Measurements from ENCODE around the gene KLC1.
A peak's percentile ranks its signal among the peaks of the same experiment; 100 is the strongest.
"Not testable (repeated sequence)": the region's sequence is repeated elsewhere in the genome, so short reads cannot be mapped to it uniquely, and the experiment has no call there.

KLC1 gene

DNA sequence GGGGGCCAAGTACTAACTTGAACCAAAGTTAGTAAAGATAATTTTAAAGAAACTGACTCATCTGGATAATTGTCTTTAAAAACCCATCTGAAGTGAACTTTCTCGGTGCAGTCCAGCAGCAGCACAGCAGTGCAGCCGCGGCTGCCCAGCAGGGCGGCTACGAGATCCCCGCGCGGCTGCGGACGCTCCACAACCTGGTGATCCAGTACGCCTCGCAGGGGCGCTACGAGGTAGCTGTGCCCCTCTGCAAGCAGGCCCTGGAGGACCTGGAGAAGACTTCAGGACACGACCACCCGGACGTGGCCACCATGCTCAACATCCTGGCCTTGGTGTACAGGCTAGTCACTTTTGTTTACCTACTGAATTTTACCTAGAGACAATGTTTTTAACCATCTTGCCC, 33.6 kb downstream of the KLC1 start:
- no peak for DNase-seq

DNA sequence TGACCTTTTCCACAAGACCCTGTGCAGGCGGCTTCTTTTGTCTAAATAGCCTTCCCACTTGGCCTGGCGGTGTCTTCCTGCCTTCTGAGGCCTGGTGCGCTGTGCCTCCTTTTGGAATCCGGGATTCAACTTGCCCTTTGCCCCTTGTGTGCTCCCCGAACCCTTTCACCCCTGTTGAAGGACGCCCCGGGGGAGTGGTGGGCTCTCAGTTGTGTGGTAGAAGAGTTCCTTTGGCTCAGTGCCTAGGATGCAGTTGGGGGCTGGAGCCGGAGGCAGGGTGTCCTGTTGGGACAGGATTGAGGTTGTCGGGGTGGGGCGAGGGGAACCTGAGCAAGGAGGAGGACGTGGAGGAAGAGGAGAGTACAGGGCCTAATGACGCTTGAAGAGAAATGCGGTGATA, 34.5 kb downstream of the KLC1 start:
- no peak for DNase-seq

- no peak for DNase-seq
Observed at GRCh38 chr14:103667671-103668070, 38.7 kb downstream of the KLC1 start.

DNA sequence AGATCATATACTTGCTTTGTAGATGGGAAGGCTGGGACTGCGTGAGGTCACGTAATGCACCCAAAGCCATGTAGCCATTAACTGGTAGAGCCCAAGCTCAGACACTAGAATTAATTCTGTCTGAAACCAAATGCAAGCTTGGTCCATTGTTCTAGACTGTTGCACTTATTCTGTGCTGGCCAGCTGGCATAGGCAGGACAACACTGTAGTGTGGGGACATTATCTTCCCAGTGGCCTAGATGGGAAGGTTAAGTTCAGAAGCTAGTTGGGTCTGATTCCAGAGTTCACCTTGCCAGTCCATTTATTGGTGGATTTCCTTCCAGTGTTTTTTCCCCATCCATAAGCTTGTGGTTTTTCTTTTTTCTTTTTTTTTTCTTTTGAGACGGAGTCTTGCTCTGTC, 39.1 kb downstream of the KLC1 start:
- DNase-seq: no peak

DNA sequence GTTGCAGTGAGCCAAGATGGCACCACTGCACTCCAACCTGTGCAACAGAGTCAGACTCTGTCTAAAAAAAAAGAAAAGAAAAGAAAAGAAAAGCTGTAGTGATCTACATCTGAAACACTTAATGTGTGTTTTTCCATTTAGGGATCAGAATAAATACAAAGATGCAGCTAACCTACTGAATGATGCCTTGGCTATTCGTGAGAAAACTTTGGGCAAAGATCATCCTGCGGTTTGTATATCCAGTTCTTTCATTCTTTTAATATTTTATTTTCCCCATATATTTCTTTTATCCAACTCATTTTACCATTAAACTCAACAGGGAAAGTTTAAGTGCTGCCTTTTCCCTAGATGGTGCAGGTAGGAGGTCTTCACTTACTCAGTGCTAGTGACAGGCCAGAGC, 40.4 kb downstream of the KLC1 start:
- DNase-seq: no peak

DNA sequence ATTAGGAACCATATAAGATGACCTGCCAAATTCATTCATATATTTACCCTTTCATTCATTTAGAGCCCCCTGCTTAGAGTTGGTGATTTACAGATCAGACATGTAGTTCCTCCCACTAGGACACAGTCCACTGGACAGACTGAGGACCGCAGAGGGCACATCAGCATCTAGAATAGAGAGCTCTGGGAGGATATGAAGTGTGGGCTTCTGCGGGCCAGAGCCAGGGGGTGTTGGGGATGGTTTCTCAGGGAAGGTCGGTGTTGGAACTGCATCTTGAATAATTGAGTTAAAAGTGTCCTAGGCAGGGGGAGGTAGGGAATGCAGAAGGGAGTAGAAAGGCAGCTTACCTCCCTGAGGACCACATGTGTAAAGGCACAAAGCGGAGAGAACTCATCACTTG, 42.9 kb downstream of the KLC1 start:
- DNase-seq: no peak

GRCh38 chr14:103675957-103676356, 46.9 kb downstream of the KLC1 start:
- DNase-seq: no peak

DNA sequence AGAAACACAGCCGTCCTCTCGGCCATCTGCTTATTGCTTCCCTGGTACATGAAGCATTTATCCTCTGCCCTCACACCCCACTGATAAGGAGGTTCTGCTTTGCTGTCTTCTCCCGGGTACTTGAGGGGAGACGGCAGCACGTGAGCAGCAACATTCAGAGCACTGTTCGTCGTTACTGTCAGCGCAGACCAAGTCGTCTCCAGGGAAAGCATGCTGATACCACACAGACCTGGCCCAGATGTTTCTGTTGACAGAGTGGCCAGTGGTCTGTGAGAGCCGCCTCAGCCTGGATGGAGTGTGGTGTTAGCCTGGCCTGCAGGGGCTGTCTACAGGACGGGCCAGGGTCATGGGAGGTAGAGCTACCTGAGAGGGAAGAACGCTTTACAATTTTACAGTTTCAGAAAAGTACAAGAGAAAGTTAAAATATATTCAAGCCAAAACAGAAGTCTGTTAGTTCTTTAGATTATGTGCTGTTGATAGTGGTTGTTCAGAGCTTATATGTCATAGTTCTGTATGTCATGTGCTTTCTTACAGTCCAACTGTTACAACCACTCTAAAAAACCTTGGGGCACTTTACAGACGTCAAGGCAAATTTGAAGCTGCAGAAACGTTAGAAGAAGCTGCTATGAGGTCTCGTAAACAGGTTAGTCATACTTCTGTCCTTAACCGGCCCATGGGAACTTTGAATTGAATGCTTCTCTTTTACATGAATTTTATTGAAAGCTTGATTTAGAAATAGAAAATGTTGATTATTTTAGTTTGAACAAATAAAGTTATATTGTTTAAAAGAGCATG, 48.1 kb downstream of the KLC1 start:
- DNase-seq: no peak

GRCh38 chr14:103679351-103679750, 50.3 kb downstream of the KLC1 start:
- DNase-seq: peak; percentile 42

GRCh38 chr14:103680491-103681231, 51.6 kb downstream of the KLC1 start:
- no peak for DNase-seq

DNA sequence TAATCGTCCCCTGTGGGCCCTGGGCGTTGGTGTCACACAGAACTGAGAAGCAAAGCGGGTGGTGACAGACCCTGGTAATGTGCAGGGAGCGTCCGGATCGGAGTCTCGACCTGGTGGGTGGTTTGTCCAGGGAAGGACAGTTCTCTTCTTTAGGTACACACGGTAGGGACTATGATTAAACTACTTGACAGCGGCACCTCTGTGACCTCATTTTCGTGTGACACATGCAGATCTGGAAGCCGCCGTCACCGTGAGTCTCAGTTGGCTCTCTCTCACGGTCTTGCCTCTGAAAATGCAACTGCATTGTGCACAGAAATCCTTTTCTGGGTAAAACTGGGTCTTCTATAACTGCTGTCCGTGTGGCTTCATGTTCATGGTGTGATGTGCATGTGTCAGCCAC, 54.1 kb downstream of the KLC1 start:
- DNase-seq: no peak

GRCh38 chr14:103684471-103684870, 55.5 kb downstream of the KLC1 start:
- DNase-seq: no peak

DNA sequence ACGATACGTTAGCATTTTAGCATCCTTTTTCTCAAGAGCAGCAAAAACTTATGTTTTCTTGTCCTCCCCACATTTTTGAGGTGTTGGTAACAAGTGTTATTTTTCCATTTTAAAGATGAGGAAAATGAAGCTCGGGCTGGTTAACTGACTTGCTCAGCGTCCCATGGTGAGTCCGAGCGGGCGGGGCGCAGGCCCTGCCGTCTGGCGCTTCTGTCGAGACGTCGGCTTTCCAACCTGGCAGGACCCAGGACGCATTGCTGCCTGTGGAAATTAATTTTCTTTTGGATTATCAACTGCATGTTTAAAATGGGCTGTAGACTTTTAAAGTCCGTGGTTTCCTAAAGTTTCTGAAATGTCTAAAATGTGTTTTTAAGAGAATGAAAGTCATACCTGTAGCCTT, 55.9 kb downstream of the KLC1 start:
- no peak for DNase-seq

- no peak for DNase-seq
Observed at GRCh38 chr14:103685276-103686211, 56.5 kb downstream of the KLC1 start.

- no peak for DNase-seq
Observed at GRCh38 chr14:103686831-103687485, 57.9 kb downstream of the KLC1 start.

DNA sequence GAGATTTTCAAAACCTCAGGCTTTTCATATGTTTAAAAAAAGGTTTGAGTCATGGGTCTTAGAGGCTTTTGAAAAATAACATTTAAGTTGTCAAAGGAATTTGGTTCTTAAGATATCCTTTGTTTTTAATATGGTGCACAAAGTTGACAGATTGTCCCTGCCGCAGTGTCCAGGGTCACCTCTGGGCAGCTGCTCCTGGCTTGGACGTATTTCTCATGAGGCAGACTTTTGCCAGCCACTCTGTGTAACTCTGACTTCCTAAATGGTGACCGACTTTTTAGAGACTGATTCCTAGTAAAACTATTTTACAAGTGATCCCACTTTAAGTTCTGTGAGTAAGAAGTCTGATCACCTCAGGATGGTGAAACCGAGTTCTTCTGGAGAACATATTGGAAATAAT, 58.7 kb downstream of the KLC1 start:
- DNase-seq: no peak

DNA sequence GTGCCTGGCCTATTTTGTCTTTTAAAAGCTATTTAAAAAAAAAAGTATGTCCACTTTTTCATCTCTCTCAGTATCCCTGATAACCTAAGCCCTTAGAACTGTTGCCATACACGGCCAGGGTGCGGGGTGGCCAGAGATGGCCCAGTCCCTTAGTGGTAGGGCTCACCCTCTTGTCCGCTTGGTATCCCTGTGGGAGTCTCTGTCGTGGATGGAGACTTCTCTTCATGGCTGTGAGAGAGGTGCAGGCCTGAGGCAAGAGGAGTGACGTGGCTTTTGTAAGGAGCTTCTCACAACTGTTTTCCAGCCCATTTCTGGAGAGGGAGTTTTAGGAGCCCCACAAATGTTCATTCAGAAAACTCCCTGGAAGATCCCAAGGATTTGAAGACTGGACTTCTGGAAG, 59.4 kb downstream of the KLC1 start:
- no peak for DNase-seq

DNA sequence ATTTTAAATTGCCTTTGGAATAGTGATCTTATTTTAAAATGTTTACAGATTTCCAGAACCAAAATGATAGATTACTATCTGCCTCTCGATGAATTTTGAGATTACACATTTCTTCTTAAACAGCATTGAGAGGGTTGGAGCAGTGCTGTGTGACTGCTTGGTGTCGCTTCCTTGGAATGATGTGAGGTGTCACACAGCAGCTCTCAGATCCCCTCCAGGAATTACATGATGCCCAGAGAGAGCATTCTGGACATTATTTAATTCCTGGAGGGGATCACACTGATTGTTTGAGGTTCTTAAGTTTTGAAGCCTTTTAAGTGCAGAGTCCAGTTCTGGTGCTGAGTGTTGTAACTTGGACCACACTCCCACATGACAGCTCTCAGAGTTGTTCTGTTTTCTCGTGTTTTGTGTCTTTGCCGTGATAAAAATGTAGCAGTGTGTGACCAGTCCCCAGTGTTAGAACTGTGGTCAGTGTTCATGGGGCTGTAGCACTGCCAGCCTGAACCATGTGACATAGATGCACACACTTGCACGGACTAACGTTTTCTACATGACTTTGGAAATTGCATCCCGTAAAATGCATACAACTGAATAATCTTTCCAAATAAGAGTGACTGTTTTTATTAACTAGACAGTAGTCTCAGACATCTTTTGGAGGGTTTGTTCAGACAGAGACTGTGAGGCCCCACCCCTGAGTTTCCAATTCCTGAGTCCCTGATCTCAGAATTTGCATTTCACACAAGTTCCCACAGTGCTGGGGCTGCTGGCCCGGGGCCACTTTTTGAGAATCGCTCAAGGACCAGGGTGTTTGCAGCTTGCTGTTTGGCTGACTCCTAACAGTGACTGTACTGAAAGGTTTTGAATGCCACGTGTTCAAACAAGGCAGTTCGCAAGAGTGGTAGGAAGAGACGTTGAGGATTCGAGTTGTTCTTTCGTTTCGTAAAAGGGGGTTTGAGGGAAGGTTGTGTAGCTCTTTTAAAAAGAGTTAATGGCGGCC, 60.2 kb downstream of the KLC1 start:
- no peak for DNase-seq

DNA sequence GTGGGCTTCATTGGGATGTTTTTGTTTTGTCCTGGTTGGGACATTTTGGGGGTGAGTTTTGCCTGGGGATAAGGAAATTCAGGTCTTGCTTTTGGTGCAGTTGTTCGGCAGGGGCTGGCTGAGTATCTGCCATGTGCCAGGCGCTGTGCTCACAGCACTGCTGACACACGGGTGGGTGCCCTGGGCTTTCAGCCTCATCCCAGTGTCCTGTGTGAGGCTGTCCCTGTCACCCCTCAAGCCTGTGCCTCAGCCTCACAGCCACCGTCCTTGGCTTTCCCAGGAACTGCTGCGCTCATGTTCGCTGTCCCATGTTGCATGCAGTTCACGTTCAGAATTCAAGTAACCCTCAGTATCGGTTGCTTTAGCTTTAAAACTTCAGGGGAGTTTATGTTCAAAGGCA, 61.3 kb downstream of the KLC1 start:
- no peak for DNase-seq

GRCh38 chr14:103691655-103692054, 62.6 kb downstream of the KLC1 start:
- DNase-seq: not testable (repeated sequence)

DNA sequence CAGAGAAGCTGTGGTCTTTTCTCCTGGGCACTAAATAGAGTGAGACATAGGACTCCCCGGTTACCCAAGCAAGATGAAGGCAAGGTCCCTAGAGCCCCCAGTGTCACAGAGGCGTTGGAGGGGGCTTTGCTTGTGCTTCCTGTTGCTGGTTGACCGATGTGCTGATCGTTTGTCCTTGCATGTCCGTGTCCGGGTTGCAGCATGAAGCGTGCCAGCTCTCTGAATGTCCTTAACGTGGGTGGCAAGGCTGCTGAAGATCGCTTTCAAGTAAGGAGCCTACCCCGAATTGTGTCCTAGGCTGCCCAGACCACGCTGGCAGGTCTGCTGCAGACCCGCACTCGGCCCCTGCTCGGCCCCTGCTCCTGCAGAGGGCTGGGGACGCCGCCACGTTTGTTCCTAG, 63.1 kb downstream of the KLC1 start:
- no peak for DNase-seq

GRCh38 chr14:103692871-103693270, 63.9 kb downstream of the KLC1 start:
- no peak for DNase-seq
